Activated CD4-positive, alpha-beta T cell treated with anti-CD3 and anti-CD28 coated beads for 36 hours (primary cell): Measurements from ENCODE around the gene CTRB2. TPM values are rescaled to one million over a fixed set of nuclear protein-coding genes. Genes with fewer than 3 reads are reported as not detected.

Source experiments
- ATAC-seq: fragments of 200-7000 bp; cut with Tn5 transposase; one replicate; pipeline ENCODE4 v1.10.0; 2021; ENCODE audit warnings: mild to moderate bottlenecking, moderate library complexity
- CTCF ChIA-PET: fragments of 350-600 bp; sonication (Branson Sonifier 250); formaldehyde crosslinking; loops from one replicate; lab custom pipeline; 2021; ENCODE audit warnings: antibody characterized with exemption; lab: Charles Lee
- POLR2A ChIA-PET: fragments of 350-600 bp; sonication (Branson Sonifier 250); formaldehyde crosslinking; loops from one replicate; lab custom pipeline; 2021; ENCODE audit warnings: antibody characterized with exemption, inconsistent platforms; lab: Charles Lee
- DNase-seq: peaks from one replicate; pipeline ENCODE4 v3.0.0-alpha.2; 2020
- H3K27ac Mint-ChIP-seq: one replicate; pipeline ENCODE4 v1.8.0; 2021; ENCODE audit warnings: mixed read lengths
- H3K27me3 Mint-ChIP-seq: one replicate; pipeline ENCODE4 v1.8.0; 2021; ENCODE audit warnings: mixed read lengths
- H3K36me3 Mint-ChIP-seq: one replicate; pipeline ENCODE4 v1.8.0; 2021; ENCODE audit warnings: low read depth, mixed read lengths
- H3K4me1 Mint-ChIP-seq: one replicate; pipeline ENCODE4 v1.8.0; 2021; ENCODE audit warnings: mixed read lengths
- H3K4me3 Mint-ChIP-seq: one replicate; pipeline ENCODE4 v1.8.0; 2021; ENCODE audit warnings: mild to moderate bottlenecking, moderate library complexity, mixed read lengths
- H3K9me3 Mint-ChIP-seq: one replicate; pipeline ENCODE4 v1.8.0; 2021; ENCODE audit warnings: low read depth, mixed read lengths
- intact Hi-C, 2 experiments: fragments of 100-400 bp; cut with DNase I in 1 of 2; cut with micrococcal nuclease in 1 of 2; formaldehyde crosslinking; loops; one replicate each; pipeline versions ENCODE4 v1.14.2 to v1.15.1; 2022 to 2024; cut with DNase I, micrococcal nuclease
- total RNA-seq, 2 experiments: library from RNA; stranded (reverse); gene quantifications; one replicate each; pipeline ENCODE4 v1.2.3, GENCODE V29; 2021

The CTRB2 gene
- total RNA-seq, 2 experiments from 2014 or later = not detected

GRCh38 chr16:75203096-75203495 is 3.9 kb downstream of the CTRB2 start:
- ChIA-PET POLR2A (no interaction called here), CTCF (interaction anchor here (2.8 to 5.7 kb wide), 2 partner anchors 30 to 183 kb away, joined by 9 to 61 read pairs; no protein-coding TSS in a partner anchor)
- peaks cover 8% of the 10 kb centered on the region for H3K4me1 Mint-ChIP-seq
- H3K9me3 Mint-ChIP-seq = no peaks in the 10 kb centered on the region
- DNase-seq (no peak), ATAC-seq (no peak)
- no peak overlapping the region for H3K27ac Mint-ChIP-seq
- peaks cover 4% of the 10 kb centered on the region for H3K27me3 Mint-ChIP-seq
- H3K4me3 Mint-ChIP-seq = no peak overlapping the region
- no peaks in the 10 kb centered on the region for H3K36me3 Mint-ChIP-seq
- intact Hi-C loops = no loop called here

GRCh38 chr16:75202069-75202590 is 4.8 kb downstream of the CTRB2 start:
- Mint-ChIP-seq H3K9me3 (no peaks in the 10 kb centered on the region), H3K27me3 (peaks cover 10% of the 10 kb centered on the region), H3K4me3 (no peak overlapping the region), H3K36me3 (no peaks in the 10 kb centered on the region), H3K27ac (no peak overlapping the region), H3K4me1 (peaks cover 8% of the 10 kb centered on the region)
- intact Hi-C loops = no loop called here
- no peak for DNase-seq
- ChIA-PET CTCF (interaction anchor here (0.6 to 5.7 kb wide), 12 partner anchors 11 to 308 kb away, joined by 3 to 61 read pairs (median 4); partner anchors contain the start of gene TMEM170A), POLR2A (no interaction called here)
- no peak for ATAC-seq

GRCh38 chr16:75198135-75198600 is 8.8 kb downstream of the CTRB2 start:
- peaks cover 8% of the 10 kb centered on the region for H3K4me1 Mint-ChIP-seq
- no peak overlapping the region for H3K27ac Mint-ChIP-seq
- no peaks in the 10 kb centered on the region for H3K9me3 Mint-ChIP-seq
- DNase-seq = no peak
- intact Hi-C loops = loop anchor here (2.0 to 5.0 kb wide), 5 partner anchors 34 to 567 kb away; partner anchors contain the start of gene TMEM170A (in 1 of the 2)
- H3K36me3 Mint-ChIP-seq = no peaks in the 10 kb centered on the region
- peaks cover 10% of the 10 kb centered on the region for H3K27me3 Mint-ChIP-seq
- no peak overlapping the region for H3K4me3 Mint-ChIP-seq
- ChIA-PET POLR2A (no interaction called here), CTCF (interaction anchor here (0.6 to 5.7 kb wide), 22 partner anchors 8 to 566 kb away, joined by 3 to 61 read pairs (median 6); no protein-coding TSS in a partner anchor)
- ATAC-seq = no peak

GRCh38 chr16:75197522-75198134 is 9.3 kb downstream of the CTRB2 start:
- Mint-ChIP-seq H3K4me3 (no peak overlapping the region), H3K9me3 (no peaks in the 10 kb centered on the region), H3K4me1 (peaks cover 8% of the 10 kb centered on the region), H3K27ac (no peak overlapping the region), H3K36me3 (no peaks in the 10 kb centered on the region), H3K27me3 (peaks cover 10% of the 10 kb centered on the region)
- no peak for DNase-seq
- ChIA-PET POLR2A (no interaction called here), CTCF (interaction anchor here (0.8 to 5.7 kb wide), 16 partner anchors 8 to 566 kb away, joined by 3 to 61 read pairs (median 6); no protein-coding TSS in a partner anchor)
- no peak for ATAC-seq
- intact Hi-C loops = loop anchor here (2.0 to 5.0 kb wide), 5 partner anchors 35 to 567 kb away; partner anchors contain the start of gene TMEM170A (in 1 of the 2)

- DNase-seq (no peak), ATAC-seq (no peak)
- Mint-ChIP-seq H3K4me3 (no peak overlapping the region), H3K36me3 (no peaks in the 10 kb centered on the region), H3K27ac (no peak overlapping the region), H3K27me3 (peaks cover 10% of the 10 kb centered on the region), H3K4me1 (peaks cover 8% of the 10 kb centered on the region), H3K9me3 (no peaks in the 10 kb centered on the region)
- ChIA-PET POLR2A (no interaction called here), CTCF (interaction anchor here (0.5 to 4.0 kb wide), 10 partner anchors 37 to 335 kb away, joined by 3 to 34 read pairs (median 4); no protein-coding TSS in a partner anchor)
- intact Hi-C loops = loop anchor here (5.0 kb wide), 2 partner anchors 35 to 265 kb away; partner anchors contain the start of gene TMEM170A (in 1 of the 2)
Measured at GRCh38 chr16:75196836-75197235, 10.1 kb downstream of the CTRB2 start.

- H3K4me3 Mint-ChIP-seq = no peak overlapping the region
- H3K27me3 Mint-ChIP-seq = peaks cover 10% of the 10 kb centered on the region
- H3K27ac Mint-ChIP-seq = no peak overlapping the region
- DNase-seq (no peak), ATAC-seq (no peak)
- intact Hi-C loops = loop anchor here (5.0 kb wide), 2 partner anchors 36 to 266 kb away; partner anchors contain the start of gene TMEM170A (in 1 of the 2)
- POLR2A ChIA-PET = no interaction called here
- no peaks in the 10 kb centered on the region for H3K36me3 Mint-ChIP-seq
- H3K9me3 Mint-ChIP-seq = no peaks in the 10 kb centered on the region
- peaks cover 5% of the 10 kb centered on the region for H3K4me1 Mint-ChIP-seq
- CTCF ChIA-PET = interaction anchor here (0.5 to 4.0 kb wide), 11 partner anchors 18 to 335 kb away, joined by 3 to 34 read pairs (median 4); no protein-coding TSS in a partner anchor
Measured at GRCh38 chr16:75195811-75196790, 10.9 kb downstream of the CTRB2 start.

GRCh38 chr16:75193730-75194444 is 13.1 kb downstream of the CTRB2 start:
- ChIA-PET CTCF (no interaction called here), POLR2A (no interaction called here)

GRCh38 chr16:75193265-75193650 is 13.7 kb downstream of the CTRB2 start:
- intact Hi-C loops = no loop called here
- H3K4me1 Mint-ChIP-seq = no peaks in the 10 kb centered on the region
- H3K27me3 Mint-ChIP-seq = peaks cover 9% of the 10 kb centered on the region
- no peaks in the 10 kb centered on the region for H3K36me3 Mint-ChIP-seq
- no peak overlapping the region for H3K4me3 Mint-ChIP-seq
- ATAC-seq = no peak
- ChIA-PET POLR2A (no interaction called here), CTCF (no interaction called here)
- no peak overlapping the region for H3K27ac Mint-ChIP-seq
- no peak for DNase-seq
- no peaks in the 10 kb centered on the region for H3K9me3 Mint-ChIP-seq

More at GRCh38 chr16:75193730-75194444, 13.1 kb downstream of the CTRB2 start:
- intact Hi-C loops = no loop called here
- H3K9me3 Mint-ChIP-seq = no peaks in the 10 kb centered on the region
- H3K27ac Mint-ChIP-seq = no peak overlapping the region
- H3K36me3 Mint-ChIP-seq = no peaks in the 10 kb centered on the region
- no peak overlapping the region for H3K4me3 Mint-ChIP-seq
- H3K27me3 Mint-ChIP-seq = peaks cover 10% of the 10 kb centered on the region
- H3K4me1 Mint-ChIP-seq = no peaks in the 10 kb centered on the region
- ATAC-seq (no peak), DNase-seq (no peak)

- peaks cover 4% of the 10 kb centered on the region for H3K27me3 Mint-ChIP-seq
- no peaks in the 10 kb centered on the region for H3K36me3 Mint-ChIP-seq
- H3K9me3 Mint-ChIP-seq = no peaks in the 10 kb centered on the region
- H3K4me1 Mint-ChIP-seq = no peaks in the 10 kb centered on the region
- ChIA-PET POLR2A (no interaction called here), CTCF (interaction anchor here (0.6 to 1.0 kb wide), 2 partner anchors 81 to 190 kb away, joined by 3 read pairs; no protein-coding TSS in a partner anchor)
- H3K27ac Mint-ChIP-seq = no peak overlapping the region
- intact Hi-C loops = no loop called here
- DNase-seq (no peak), ATAC-seq (no peak)
- no peak overlapping the region for H3K4me3 Mint-ChIP-seq
Measured at GRCh38 chr16:75192606-75193264, 14.2 kb downstream of the CTRB2 start.

GRCh38 chr16:75189638-75190245 is 17.2 kb downstream of the CTRB2 start:
- H3K27me3 Mint-ChIP-seq = peaks cover 2% of the 10 kb centered on the region
- no peak overlapping the region for H3K27ac Mint-ChIP-seq
- CTCF ChIA-PET = interaction anchor here (0.8 to 3.5 kb wide), 2 partner anchors 10 to 592 kb away, joined by 3 to 16 read pairs; no protein-coding TSS in a partner anchor
- no peaks in the 10 kb centered on the region for H3K4me1 Mint-ChIP-seq
- H3K9me3 Mint-ChIP-seq = no peaks in the 10 kb centered on the region
- intact Hi-C loops = no loop called here
- ATAC-seq (no peak), DNase-seq (no peak)
- H3K4me3 Mint-ChIP-seq = no peak overlapping the region
- H3K36me3 Mint-ChIP-seq = no peaks in the 10 kb centered on the region
- POLR2A ChIA-PET = no interaction called here
